Central memory CD8-positive, alpha-beta T cell (primary cell): ENCODE measurements around the gene PLCB1.

Source experiments
- ATAC-seq: fragments of 150-1000 bp; cut with Tn5 transposase; replicated peaks from 2 replicates; pipeline ENCODE4 v1.10.0; 2022; ENCODE audit warnings: mild to moderate bottlenecking, moderate FRiP score, moderate number of reproducible peaks; ENCODE audit not compliant: poor library complexity, severe bottlenecking; ENCODE audit errors: extremely low read depth
- DNase-seq, 2 donors: peaks; one replicate each; pipeline ENCODE4 v3.0.0; 2021; ENCODE audit warnings: low spot score in 2 of 2
- H3K27ac Mint-ChIP-seq: one replicate; pipeline ENCODE4 v1.8.0; 2022; ENCODE audit warnings: low read depth, mild to moderate bottlenecking, moderate library complexity, mixed read lengths
- H3K27me3 Mint-ChIP-seq: one replicate; pipeline ENCODE4 v1.8.0; 2022; ENCODE audit warnings: mixed read lengths
- H3K36me3 Mint-ChIP-seq: one replicate; pipeline ENCODE4 v1.8.0; 2022; ENCODE audit warnings: mild to moderate bottlenecking, moderate library complexity, mixed read lengths; ENCODE audit not compliant: insufficient read depth
- H3K4me1 Mint-ChIP-seq: one replicate; pipeline ENCODE4 v1.8.0; 2022; ENCODE audit warnings: mixed read lengths
- H3K4me3 Mint-ChIP-seq: one replicate; pipeline ENCODE4 v1.8.0; 2022; ENCODE audit warnings: mild to moderate bottlenecking, moderate library complexity, mixed read lengths
- H3K9me3 Mint-ChIP-seq: one replicate; pipeline ENCODE4 v1.8.0; 2022; ENCODE audit warnings: mixed read lengths

Gene PLCB1

GRCh38 chr20:8172191-8172590 lies 40.1 kb downstream of the PLCB1 start:
- Mint-ChIP-seq H3K27ac (no peak overlapping the region), H3K9me3 (no peaks in the 10 kb centered on the region), H3K4me3 (no peak overlapping the region), H3K4me1 (peaks cover 25% of the 10 kb centered on the region), H3K36me3 (no peaks in the 10 kb centered on the region), H3K27me3 (no peaks in the 10 kb centered on the region)
- no peak for DNase-seq
- ATAC-seq: no peak

GRCh38 chr20:8175741-8176675 lies 43.9 kb downstream of the PLCB1 start:
- H3K27ac Mint-ChIP-seq: no peak overlapping the region
- no peak overlapping the region for H3K4me3 Mint-ChIP-seq
- DNase-seq: no peak
- H3K27me3 Mint-ChIP-seq: no peaks in the 10 kb centered on the region
- ATAC-seq: no peak
- H3K36me3 Mint-ChIP-seq: no peaks in the 10 kb centered on the region
- peaks cover 52% of the 10 kb centered on the region for H3K4me1 Mint-ChIP-seq
- H3K9me3 Mint-ChIP-seq: no peaks in the 10 kb centered on the region

GRCh38 chr20:8183526-8183925 lies 51.5 kb downstream of the PLCB1 start:
- no peaks in the 10 kb centered on the region for H3K36me3 Mint-ChIP-seq
- H3K27ac Mint-ChIP-seq: no peak overlapping the region
- no peak overlapping the region for H3K4me3 Mint-ChIP-seq
- no peak for ATAC-seq
- peaks cover 36% of the 10 kb centered on the region for H3K4me1 Mint-ChIP-seq
- DNase-seq: no peak
- no peaks in the 10 kb centered on the region for H3K9me3 Mint-ChIP-seq
- no peaks in the 10 kb centered on the region for H3K27me3 Mint-ChIP-seq

- ATAC-seq (peak; percentile 19), DNase-seq (no peak)
- no peak overlapping the region for H3K27ac Mint-ChIP-seq
- H3K4me3 Mint-ChIP-seq: no peak overlapping the region
- H3K36me3 Mint-ChIP-seq: peaks cover 3% of the 10 kb centered on the region
- peaks cover 19% of the 10 kb centered on the region for H3K4me1 Mint-ChIP-seq
- H3K27me3 Mint-ChIP-seq: no peaks in the 10 kb centered on the region
- peaks cover 6% of the 10 kb centered on the region for H3K9me3 Mint-ChIP-seq
These were observed 55.7 kb downstream of the PLCB1 start for GRCh38 chr20:8187740-8188139.

- ATAC-seq (no peak), DNase-seq (no peak)
- H3K27me3 Mint-ChIP-seq: no peaks in the 10 kb centered on the region
- peaks cover 11% of the 10 kb centered on the region for H3K9me3 Mint-ChIP-seq
- peaks cover 19% of the 10 kb centered on the region for H3K4me1 Mint-ChIP-seq
- H3K27ac Mint-ChIP-seq: no peak overlapping the region
- peaks cover 3% of the 10 kb centered on the region for H3K36me3 Mint-ChIP-seq
- no peak overlapping the region for H3K4me3 Mint-ChIP-seq
These were observed 58.2 kb downstream of the PLCB1 start for GRCh38 chr20:8190043-8190880.

GRCh38 chr20:8194721-8195120 lies 62.7 kb downstream of the PLCB1 start:
- no peak overlapping the region for H3K4me3 Mint-ChIP-seq
- H3K4me1 Mint-ChIP-seq: no peaks in the 10 kb centered on the region
- peaks cover 11% of the 10 kb centered on the region for H3K9me3 Mint-ChIP-seq
- H3K27ac Mint-ChIP-seq: no peak overlapping the region
- DNase-seq (no peak), ATAC-seq (no peak)
- no peaks in the 10 kb centered on the region for H3K27me3 Mint-ChIP-seq
- H3K36me3 Mint-ChIP-seq: peaks cover 3% of the 10 kb centered on the region

GRCh38 chr20:8196096-8196495 lies 64.0 kb downstream of the PLCB1 start:
- H3K36me3 Mint-ChIP-seq: peaks cover 3% of the 10 kb centered on the region
- H3K4me3 Mint-ChIP-seq: no peak overlapping the region
- ATAC-seq: no peak
- no peaks in the 10 kb centered on the region for H3K4me1 Mint-ChIP-seq
- peaks cover 11% of the 10 kb centered on the region for H3K9me3 Mint-ChIP-seq
- no peak overlapping the region for H3K27ac Mint-ChIP-seq
- no peaks in the 10 kb centered on the region for H3K27me3 Mint-ChIP-seq
- no peak for DNase-seq

GRCh38 chr20:8200220-8200619 lies 68.2 kb downstream of the PLCB1 start:
- DNase-seq (no peak), ATAC-seq (no peak)
- Mint-ChIP-seq H3K4me3 (no peak overlapping the region), H3K9me3 (no peaks in the 10 kb centered on the region), H3K4me1 (peaks cover 7% of the 10 kb centered on the region), H3K27me3 (no peaks in the 10 kb centered on the region), H3K27ac (no peak overlapping the region), H3K36me3 (no peaks in the 10 kb centered on the region)

GRCh38 chr20:8203366-8203765 lies 71.3 kb downstream of the PLCB1 start:
- Mint-ChIP-seq H3K4me1 (peaks cover 14% of the 10 kb centered on the region), H3K4me3 (no peak overlapping the region), H3K36me3 (no peaks in the 10 kb centered on the region), H3K27me3 (no peaks in the 10 kb centered on the region), H3K27ac (no peak overlapping the region), H3K9me3 (no peaks in the 10 kb centered on the region)
- DNase-seq: no peak
- no peak for ATAC-seq

GRCh38 chr20:8205996-8206395 lies 73.9 kb downstream of the PLCB1 start:
- peaks cover 25% of the 10 kb centered on the region for H3K4me1 Mint-ChIP-seq
- ATAC-seq: no peak

GRCh38 chr20:8208226-8208625 lies 76.2 kb downstream of the PLCB1 start:
- no peak overlapping the region for H3K4me3 Mint-ChIP-seq
- H3K27ac Mint-ChIP-seq: no peak overlapping the region
- H3K4me1 Mint-ChIP-seq: peaks cover 27% of the 10 kb centered on the region
- no peak for DNase-seq
- no peaks in the 10 kb centered on the region for H3K9me3 Mint-ChIP-seq
- H3K36me3 Mint-ChIP-seq: peaks cover 2% of the 10 kb centered on the region
- no peak for ATAC-seq
- no peaks in the 10 kb centered on the region for H3K27me3 Mint-ChIP-seq

More at GRCh38 chr20:8205996-8206395, 73.9 kb downstream of the PLCB1 start:
- Mint-ChIP-seq H3K9me3 (no peaks in the 10 kb centered on the region), H3K36me3 (no peaks in the 10 kb centered on the region), H3K27me3 (no peaks in the 10 kb centered on the region), H3K27ac (no peak overlapping the region), H3K4me3 (no peak overlapping the region)
- no peak for DNase-seq

GRCh38 chr20:8209061-8209460 lies 77.0 kb downstream of the PLCB1 start:
- peaks cover 5% of the 10 kb centered on the region for H3K36me3 Mint-ChIP-seq
- H3K4me3 Mint-ChIP-seq: no peak overlapping the region
- H3K4me1 Mint-ChIP-seq: peaks cover 36% of the 10 kb centered on the region
- H3K27ac Mint-ChIP-seq: no peak overlapping the region
- ATAC-seq (no peak), DNase-seq (no peak)
- H3K27me3 Mint-ChIP-seq: no peaks in the 10 kb centered on the region
- H3K9me3 Mint-ChIP-seq: no peaks in the 10 kb centered on the region

GRCh38 chr20:8210749-8211148 lies 78.7 kb downstream of the PLCB1 start:
- H3K9me3 Mint-ChIP-seq: no peaks in the 10 kb centered on the region
- no peaks in the 10 kb centered on the region for H3K27me3 Mint-ChIP-seq
- DNase-seq: no peak
- no peak overlapping the region for H3K27ac Mint-ChIP-seq
- H3K36me3 Mint-ChIP-seq: peaks cover 5% of the 10 kb centered on the region
- H3K4me3 Mint-ChIP-seq: no peak overlapping the region
- no peak for ATAC-seq
- H3K4me1 Mint-ChIP-seq: peaks cover 43% of the 10 kb centered on the region
